GM18870 (cell line): ENCODE results near the gene DHRS3.

ENCODE experiments used
- ATAC-seq: cut with Tn5 transposase; IDR thresholded peaks from one replicate; pipeline ENCODE4 v1.9.1; 2021; ENCODE audit warnings: moderate library complexity; ENCODE audit not compliant: unreplicated experiment

The DHRS3 gene

GRCh38 chr1:12617511-12617900, 504 bp downstream of the DHRS3 start:
- ATAC-seq: no peak

- ATAC-seq: no peak
Observed at GRCh38 chr1:12616709-12617373, 1.2 kb downstream of the DHRS3 start.

GRCh38 chr1:12615865-12616708, 1.9 kb downstream of the DHRS3 start:
- no peak for ATAC-seq

- no peak for ATAC-seq
Observed at GRCh38 chr1:12615159-12615864, 2.7 kb downstream of the DHRS3 start.

- no peak for ATAC-seq
Observed at GRCh38 chr1:12614402-12615158, 3.4 kb downstream of the DHRS3 start.

GRCh38 chr1:12613180-12613579, 4.8 kb downstream of the DHRS3 start:
- ATAC-seq: no peak

GRCh38 chr1:12610941-12611340, 7.1 kb downstream of the DHRS3 start:
- ATAC-seq: no peak

GRCh38 chr1:12610305-12610935, 7.6 kb downstream of the DHRS3 start:
- no peak for ATAC-seq

- no peak for ATAC-seq
Observed at GRCh38 chr1:12609469-12610003, 8.5 kb downstream of the DHRS3 start.

- no peak for ATAC-seq
Observed at GRCh38 chr1:12608311-12608957, 9.6 kb downstream of the DHRS3 start.

GRCh38 chr1:12607263-12607662, 10.7 kb downstream of the DHRS3 start:
- ATAC-seq: no peak

GRCh38 chr1:12604986-12605385, 13.0 kb downstream of the DHRS3 start:
- ATAC-seq: no peak

- ATAC-seq: no peak
Observed at GRCh38 chr1:12604114-12604874, 13.7 kb downstream of the DHRS3 start.

GRCh38 chr1:12603224-12603623, 14.8 kb downstream of the DHRS3 start:
- no peak for ATAC-seq

GRCh38 chr1:12602659-12603024, 15.4 kb downstream of the DHRS3 start:
- ATAC-seq: no peak

GRCh38 chr1:12601700-12602658, 16.0 kb downstream of the DHRS3 start:
- no peak for ATAC-seq

GRCh38 chr1:12600880-12601633, 17.0 kb downstream of the DHRS3 start:
- no peak for ATAC-seq
